DND-41 (cell line): Measurements from ENCODE around the gene SNRPA1.
A peak's percentile ranks its signal among the peaks of the same experiment; 100 is the strongest.

Experiments used
- ATAC-seq: fragments of 200-7000 bp; cut with Tn5 transposase; 3 replicates; pipeline ENCODE4 v1.9.1; 2021; ENCODE audit warnings: low read depth; ENCODE audit not compliant: insufficient read depth
- DNase-seq: peaks from one replicate; pipeline ENCODE4 v3.0.0-alpha.2; 2020
- H2AFZ ChIP-seq: 2 replicates; pipeline ENCODE4 v1.6.0; 2012; ENCODE audit warnings: low read depth, low read length
- H3K27ac ChIP-seq: 2 replicates; pipeline ENCODE4 v1.5.1; 2012; ENCODE audit warnings: low read length, inconsistent platforms
- H3K27me3 ChIP-seq: fragments of 200-600 bp; sonication (generic); 2 replicates; pipeline ENCODE4 v1.6.0; 2012; ENCODE audit warnings: low read length, mild to moderate bottlenecking, inconsistent platforms; ENCODE audit not compliant: insufficient read depth, poor library complexity
- H3K36me3 ChIP-seq: 2 replicates; pipeline ENCODE4 v1.5.1; 2012; ENCODE audit warnings: low read length, inconsistent platforms; ENCODE audit not compliant: insufficient read depth
- H3K4me1 ChIP-seq: 2 replicates; pipeline ENCODE4 v1.5.1; 2012; ENCODE audit warnings: mild to moderate bottlenecking, low read length; ENCODE audit not compliant: insufficient read depth
- H3K4me2 ChIP-seq: 2 replicates; pipeline ENCODE4 v1.6.0; 2012; ENCODE audit warnings: mild to moderate bottlenecking, moderate library complexity, low read length, inconsistent platforms; ENCODE audit not compliant: insufficient read depth
- H3K4me3 ChIP-seq, 2 experiments: fragments of 200-600 bp in 1 of 2; shearing (Covaris generic) in 1 of 2; 2 replicates each; pipeline ENCODE4 v1.5.1; 2012 to 2016; ENCODE audit warnings: inconsistent platforms in 2 of 2, low read length in 2 of 2, mild to moderate bottlenecking in 2 of 2, low read depth in 1 of 2, moderate library complexity in 1 of 2
- H3K79me2 ChIP-seq: 2 replicates; pipeline ENCODE4 v1.6.0; 2012; ENCODE audit warnings: low read length, inconsistent platforms; ENCODE audit not compliant: insufficient read depth
- H3K9ac ChIP-seq: 2 replicates; pipeline ENCODE4 v1.6.0; 2012; ENCODE audit warnings: low read depth, mild to moderate bottlenecking, inconsistent platforms, low read length, moderate library complexity
- H3K9me3 ChIP-seq: 2 replicates; pipeline ENCODE4 v1.5.1; 2012; ENCODE audit warnings: low read length, moderate library complexity, mild to moderate bottlenecking, inconsistent platforms; ENCODE audit not compliant: insufficient read depth, severe bottlenecking
- H4K20me1 ChIP-seq: 2 replicates; pipeline ENCODE4 v1.6.0; 2012; ENCODE audit warnings: low read length; ENCODE audit not compliant: insufficient read depth
- CTCF ChIP-seq: IDR thresholded peaks from 2 replicates; pipeline ENCODE4 v1.5.1; 2012; ENCODE audit warnings: borderline replicate concordance, low read length, moderate library complexity, mild to moderate bottlenecking; ENCODE audit not compliant: poor library complexity, severe bottlenecking; ENCODE audit errors: extremely low read depth
- EZH2 ChIP-seq: IDR thresholded peaks from 3 replicates; pipeline ENCODE4 v1.6.1; 2012; ENCODE audit warnings: borderline replicate concordance, low read depth, mild to moderate bottlenecking, moderate library complexity, low read length, inconsistent platforms; ENCODE audit not compliant: severe bottlenecking

The SNRPA1 gene

GRCh38 chr15:101322016-101322695 is 27.1 kb upstream of the SNRPA1 start:
- H3K4me1 ChIP-seq: peaks cover 19% of the 10 kb centered on the region
- no peaks in the 10 kb centered on the region for H3K9me3 ChIP-seq
- H3K36me3 ChIP-seq: no peaks in the 10 kb centered on the region

GRCh38 chr15:101320501-101321052 is 25.5 kb upstream of the SNRPA1 start:
- H2AFZ ChIP-seq: peak overlapping the region; percentile 70
- peak overlapping the region; percentile 45 for H3K9ac ChIP-seq
- H4K20me1 ChIP-seq: no peaks in the 10 kb centered on the region
- no peaks in the 10 kb centered on the region for H3K36me3 ChIP-seq
- ATAC-seq (peak; percentile 98), DNase-seq (peak; percentile 77)
- no peaks in the 10 kb centered on the region for H3K9me3 ChIP-seq
- peak overlapping the region; percentile 86 for H3K27ac ChIP-seq
- H3K79me2 ChIP-seq: no peaks in the 10 kb centered on the region
- no peaks in the 10 kb centered on the region for H3K27me3 ChIP-seq
- H3K4me1 ChIP-seq: peaks cover 19% of the 10 kb centered on the region
- TF ChIP-seq CTCF (peak; percentile 69), EZH2 (no peak)
- peak overlapping the region in 1 of 2 experiments; percentile 43; a peak in 1 of 4 replicates for H3K4me3 ChIP-seq
- peak overlapping the region; percentile 62 for H3K4me2 ChIP-seq

More at GRCh38 chr15:101322016-101322695, 27.1 kb upstream of the SNRPA1 start:
- TF ChIP-seq CTCF: no peak
- TF ChIP-seq EZH2: no peak
- H4K20me1 ChIP-seq: no peaks in the 10 kb centered on the region
- H3K4me2 ChIP-seq: no peak overlapping the region
- no peaks in the 10 kb centered on the region for H3K79me2 ChIP-seq
- H2AFZ ChIP-seq: no peak overlapping the region
- H3K4me3 ChIP-seq: no peak overlapping the region
- no peaks in the 10 kb centered on the region for H3K27me3 ChIP-seq
- ATAC-seq (no peak), DNase-seq (no peak)
- no peak overlapping the region for H3K9ac ChIP-seq
- no peak overlapping the region for H3K27ac ChIP-seq

GRCh38 chr15:101318839-101319238 is 23.8 kb upstream of the SNRPA1 start:
- H3K9me3 ChIP-seq: no peaks in the 10 kb centered on the region

More at GRCh38 chr15:101318839-101319238, 23.8 kb upstream of the SNRPA1 start:
- Histone ChIP-seq H3K4me3 (no peak overlapping the region), H3K79me2 (no peaks in the 10 kb centered on the region), H4K20me1 (no peaks in the 10 kb centered on the region), H3K36me3 (no peaks in the 10 kb centered on the region), H3K27me3 (no peaks in the 10 kb centered on the region), H2AFZ (no peak overlapping the region), H3K9ac (no peak overlapping the region), H3K4me2 (no peak overlapping the region), H3K4me1 (peaks cover 19% of the 10 kb centered on the region), H3K27ac (no peak overlapping the region)
- no peak for TF ChIP-seq CTCF
- ATAC-seq (no peak), DNase-seq (no peak)
